ENCODE measurements around the gene ANKRD22.

Gene ANKRD22

GRCh38 chr10:88879534-88880281, 28.1 kb upstream of the ANKRD22 start, which contains the start of gene STAMBPL1:
TSS of gene STAMBPL1 (plus strand) at chr10:88880245. CDS start at chr10:88901709, 21,464 bp downstream.
- no peak for DNase-seq (ENCODE audit: low read depth, low spot score)

- DNase-seq (ENCODE audit: low read depth, low spot score), result no peak
Observed at GRCh38 chr10:88877298-88877697, 25.7 kb upstream of the ANKRD22 start.

- no peak for DNase-seq (ENCODE audit: low read depth, low spot score)
Observed at GRCh38 chr10:88875081-88875480, 23.4 kb upstream of the ANKRD22 start.

- no peak for DNase-seq (ENCODE audit: low read depth, low spot score)
Observed at GRCh38 chr10:88874281-88874680, 22.6 kb upstream of the ANKRD22 start.

GRCh38 chr10:88873757-88874156, 22.1 kb upstream of the ANKRD22 start:
- DNase-seq (ENCODE audit: low read depth, low spot score), result no peak

GRCh38 chr10:88870089-88870488, 18.4 kb upstream of the ANKRD22 start:
- no peak for DNase-seq (ENCODE audit: low read depth, low spot score)

- DNase-seq (ENCODE audit: low read depth, low spot score), result no peak
Observed at GRCh38 chr10:88866454-88866853, 14.8 kb upstream of the ANKRD22 start.

GRCh38 chr10:88865281-88865876, 13.7 kb upstream of the ANKRD22 start:
- no peak for DNase-seq (ENCODE audit: low read depth, low spot score)

- DNase-seq (ENCODE audit: low read depth, low spot score), result no peak
Observed at GRCh38 chr10:88861036-88861435, 9.4 kb upstream of the ANKRD22 start.

- no peak for DNase-seq (ENCODE audit: low read depth, low spot score)
Observed at GRCh38 chr10:88858491-88858890, 6.8 kb upstream of the ANKRD22 start.

- DNase-seq (ENCODE audit: low read depth, low spot score), result no peak
Observed at GRCh38 chr10:88857831-88858230, 6.2 kb upstream of the ANKRD22 start.

- no peak for DNase-seq (ENCODE audit: low read depth, low spot score)
Observed at GRCh38 chr10:88854684-88855083, 3.0 kb upstream of the ANKRD22 start.

GRCh38 chr10:88853155-88853881, 1.7 kb upstream of the ANKRD22 start:
- no peak for DNase-seq (ENCODE audit: low read depth, low spot score)

GRCh38 chr10:88852327-88852726, 683 bp upstream of the ANKRD22 start:
- DNase-seq (ENCODE audit: low read depth, low spot score), result no peak

- no peak for DNase-seq (ENCODE audit: low read depth, low spot score)
Observed at GRCh38 chr10:88850712-88851111, 932 bp downstream of the ANKRD22 start.

GRCh38 chr10:88849234-88849633, 2.4 kb downstream of the ANKRD22 start:
- no peak for DNase-seq (ENCODE audit: low read depth, low spot score)

GRCh38 chr10:88848499-88848898, 3.1 kb downstream of the ANKRD22 start:
- no peak for DNase-seq (ENCODE audit: low read depth, low spot score)

- DNase-seq (ENCODE audit: low read depth, low spot score), result no peak
Observed at GRCh38 chr10:88843171-88843570, 8.5 kb downstream of the ANKRD22 start.

GRCh38 chr10:88841316-88842111, 10.1 kb downstream of the ANKRD22 start:
- DNase-seq (ENCODE audit: low read depth, low spot score), result no peak

GRCh38 chr10:88840881-88841280, 10.8 kb downstream of the ANKRD22 start:
- no peak for DNase-seq (ENCODE audit: low read depth, low spot score)

GRCh38 chr10:88840104-88840503, 11.5 kb downstream of the ANKRD22 start:
- no peak for DNase-seq (ENCODE audit: low read depth, low spot score)

All from iPS DF 19.7 (cell line).